Measurements from ENCODE around the gene B3GLCT. TPM values are rescaled to one million over a fixed set of nuclear protein-coding genes. Genes with fewer than 3 reads are reported as not detected.

Gene B3GLCT
- total RNA-seq, 1 experiment from 2014 or later: 3.9 TPM

GRCh38 chr13:31223640-31224039 lies 23.9 kb downstream of the B3GLCT start:
- no peak overlapping the region for H3K27ac ChIP-seq (ENCODE audit: low read depth, low read length)

More at GRCh38 chr13:31223640-31224039, 23.9 kb downstream of the B3GLCT start:
- ATAC-seq (no peak), DNase-seq (ENCODE audit: low read depth, low spot score) (no peak)
- no peaks in the 10 kb centered on the region for H4K20me1 ChIP-seq (ENCODE audit: insufficient read depth)
- no peaks in the 10 kb centered on the region for H3K36me3 ChIP-seq (ENCODE audit: control insufficient read depth in 1 of 2, insufficient read depth in 2 of 2, low read length in 2 of 2)
- no peak overlapping the region for H3K4me2 ChIP-seq (ENCODE audit: low read length)
- no peaks in the 10 kb centered on the region for H3K9me2 ChIP-seq (ENCODE audit: insufficient read depth)
- TF ChIP-seq FOSL1 (IDR thresholded peaks at IDR 0.05; ENCODE audit: low read depth) (no peak), SIN3A (IDR thresholded peaks at IDR 0.05; ENCODE audit: low read depth) (no peak), ZFX (IDR thresholded peaks at IDR 0.05) (no peak), ZNF274 (IDR thresholded peaks at IDR 0.05; ENCODE audit: low read depth, low read length) (no peak), POLR2A (IDR thresholded peaks at IDR 0.05; ENCODE audit: borderline replicate concordance, extremely low read depth, insufficient read depth, insufficient read length) (no peak), REST (IDR thresholded peaks at IDR 0.05; ENCODE audit: low read depth) (no peak)
- ChIA-PET POLR2A (interaction anchor here (0.6 kb wide), 1 partner anchor 15 kb away, joined by 4 read pairs; no protein-coding TSS in a partner anchor), RAD21 (ENCODE audit: low non-redundant PET in 1 of 2, low total read pairs in 2 of 2, uncharacterized antibody in 2 of 2, unreplicated experiment in 2 of 2) (no interaction called here), CTCF (no interaction called here)
- no peak overlapping the region for H2AFZ ChIP-seq (ENCODE audit: low read depth, low read length, poor library complexity, severe bottlenecking)
- no peaks in the 10 kb centered on the region for H3K9me3 ChIP-seq (ENCODE audit: control insufficient read depth in 1 of 2, insufficient read depth in 1 of 2, low read depth in 1 of 2, low read length in 2 of 2)
- no TSS peak for BruUV-seq (replicated peaks)
- H3K4me3 ChIP-seq (replicated peaks in 1 of 2; ENCODE audit: low read depth in 1 of 2, low read length in 2 of 2): no peak overlapping the region
- H3K4me1 ChIP-seq (ENCODE audit: control insufficient read depth in 1 of 2, insufficient read depth in 2 of 2, low read length in 2 of 2): no peaks in the 10 kb centered on the region
- no peaks in the 10 kb centered on the region for H3K79me2 ChIP-seq (ENCODE audit: insufficient read depth, low read length)
- no peaks in the 10 kb centered on the region for H3K27me3 ChIP-seq (ENCODE audit: insufficient read depth, low read length)
- intact Hi-C loops (cut with micrococcal nuclease): no loop called here
- H3K9ac ChIP-seq (ENCODE audit: low read length): no peak overlapping the region

All from HCT116 (cell line).